IMR-90 (cell line): ENCODE data around the gene CD82. TPM values are rescaled to one million over a fixed set of nuclear protein-coding genes. Genes with fewer than 3 reads are reported as not detected.

Experiments
- ATAC-seq: fragments of 200-7000 bp; cut with Tn5 transposase; 2 replicates; pipeline ENCODE4 v1.9.1; 2020; ENCODE audit warnings: low read depth, mild to moderate bottlenecking, moderate library complexity
- BruUV-seq: library from RNA; stranded (reverse); fragments of 400-500 nt; replicated peaks from 2 replicates; lab custom pipeline; 2021; lab: Mats Ljungman, UMichigan
- CTCF ChIA-PET: fragments of 300-600 bp; formaldehyde crosslinking; extraction: SDS; loops from one replicate; lab custom pipeline; 2021; ENCODE audit warnings: antibody characterized with exemption; lab: Yijun Ruan, JAX
- POLR2A ChIA-PET: fragments of 300-600 bp; sonication (Branson Sonifier 250); formaldehyde crosslinking; loops from one replicate; lab custom pipeline; 2022; ENCODE audit warnings: antibody characterized with exemption; ENCODE audit not compliant: unreplicated experiment; lab: Charles Lee
- DNase-seq: peaks from one replicate; pipeline ENCODE4 v3.0.0; 2013
- H2AFZ ChIP-seq: replicated peaks from 2 replicates; pipeline ENCODE3; 2013; ENCODE audit warnings: low read length, mild to moderate bottlenecking; ENCODE audit not compliant: poor library complexity
- H2AK5ac ChIP-seq: 2 replicates; pipeline ENCODE4 v1.6.1; 2013; ENCODE audit warnings: low read depth, low read length, inconsistent platforms
- H2AK9ac ChIP-seq: replicated peaks from 2 replicates; pipeline ENCODE3; 2013; ENCODE audit warnings: mild to moderate bottlenecking, low read depth, low read length, moderate library complexity; ENCODE audit not compliant: poor library complexity
- H2BK120ac ChIP-seq: 2 replicates; pipeline ENCODE4 v1.6.1; 2013; ENCODE audit warnings: low read depth, low read length, inconsistent platforms
- H2BK15ac ChIP-seq: 3 replicates; pipeline ENCODE4 v1.6.1; 2013; ENCODE audit warnings: low read depth, low read length, inconsistent platforms
- H2BK20ac ChIP-seq: 2 replicates; pipeline ENCODE4 v1.6.1; 2013; ENCODE audit warnings: low read depth, mild to moderate bottlenecking, inconsistent platforms, low read length, moderate library complexity
- H2BK5ac ChIP-seq: 2 replicates; pipeline ENCODE4 v1.6.1; 2013; ENCODE audit warnings: mild to moderate bottlenecking, low read depth, low read length, inconsistent platforms; ENCODE audit not compliant: poor library complexity, severe bottlenecking
- H3K14ac ChIP-seq: replicated peaks from 2 replicates; pipeline ENCODE4 v1.6.1; 2013; ENCODE audit warnings: low read depth, low read length, inconsistent platforms
- H3K18ac ChIP-seq: 2 replicates; pipeline ENCODE4 v1.6.1; 2013; ENCODE audit warnings: low read depth, low read length, control low read depth
- H3K23ac ChIP-seq: 2 replicates; pipeline ENCODE4 v1.6.1; 2013; ENCODE audit warnings: low read depth, low read length, inconsistent platforms
- H3K27ac ChIP-seq: 2 replicates; pipeline ENCODE4 v1.5.1; 2013; ENCODE audit warnings: mild to moderate bottlenecking, control low read depth, low read length; ENCODE audit not compliant: insufficient read depth
- H3K27me3 ChIP-seq: 2 replicates; pipeline ENCODE4 v1.6.1; 2013; ENCODE audit warnings: low read length; ENCODE audit not compliant: control insufficient read depth, insufficient read depth
- H3K36me3 ChIP-seq: 2 replicates; pipeline ENCODE4 v1.6.1; 2013; ENCODE audit warnings: low read length, mixed read lengths; ENCODE audit not compliant: control insufficient read depth, insufficient read depth
- H3K4ac ChIP-seq: 2 replicates; pipeline ENCODE4 v1.6.1; 2013; ENCODE audit warnings: low read depth, low read length, inconsistent platforms
- H3K4me1 ChIP-seq: 2 replicates; pipeline ENCODE4 v1.6.1; 2013; ENCODE audit warnings: low read length, mixed read lengths; ENCODE audit not compliant: control insufficient read depth, insufficient read depth
- H3K4me2 ChIP-seq: 2 replicates; pipeline ENCODE4 v1.6.1; 2013; ENCODE audit warnings: low read depth, mild to moderate bottlenecking, control low read depth, low read length, moderate library complexity
- H3K4me3 ChIP-seq: 2 replicates; pipeline ENCODE4 v1.5.1; 2013; ENCODE audit warnings: low read depth, mild to moderate bottlenecking, control low read depth, low read length, moderate library complexity; ENCODE audit not compliant: insufficient read depth
- H3K56ac ChIP-seq: 2 replicates; pipeline ENCODE4 v1.6.1; 2013; ENCODE audit warnings: low read length, inconsistent platforms; ENCODE audit not compliant: insufficient read depth; ENCODE audit errors: extremely low read depth
- H3K79me1 ChIP-seq, 2 experiments: 2 replicates each; pipeline ENCODE4 v1.6.1; 2013; ENCODE audit warnings: low read length in 2 of 2, inconsistent platforms in 1 of 2, low read depth in 1 of 2
- H3K9ac ChIP-seq: 2 replicates; pipeline ENCODE4 v1.6.1; 2013; ENCODE audit warnings: low read depth, low read length, control low read depth
- H3K9me1 ChIP-seq: 2 replicates; pipeline ENCODE4 v1.6.1; 2013; ENCODE audit warnings: low read length, inconsistent platforms; ENCODE audit not compliant: insufficient read depth
- H3K9me3 ChIP-seq: 2 replicates; pipeline ENCODE4 v1.6.1; 2013; ENCODE audit warnings: low read length; ENCODE audit not compliant: control insufficient read depth, insufficient read depth
- H4K20me1 ChIP-seq: 2 replicates; pipeline ENCODE4 v1.6.1; 2013; ENCODE audit warnings: low read length, inconsistent platforms; ENCODE audit not compliant: insufficient read depth
- H4K5ac ChIP-seq: 2 replicates; pipeline ENCODE4 v1.6.1; 2013; ENCODE audit warnings: mild to moderate bottlenecking, low read depth, low read length, control low read depth
- H4K8ac ChIP-seq, 2 experiments: 2 replicates each; pipeline ENCODE4 v1.6.1; 2013; ENCODE audit warnings: low read depth in 2 of 2, low read length in 2 of 2, control low read depth in 1 of 2, inconsistent platforms in 1 of 2
- H4K91ac ChIP-seq: 2 replicates; pipeline ENCODE4 v1.6.1; 2013; ENCODE audit warnings: low read depth, low read length, inconsistent platforms; ENCODE audit not compliant: insufficient read depth
- MAFK ChIP-seq: IDR thresholded peaks from 2 replicates; pipeline ENCODE4 v1.6.1; 2012; ENCODE audit warnings: low read depth, low read length, improper control_type of control experiment
- MXI1 ChIP-seq: IDR thresholded peaks from 2 replicates; pipeline ENCODE4 v1.6.1; 2012; ENCODE audit warnings: low read depth, mild to moderate bottlenecking, low read length, moderate library complexity, borderline replicate concordance
- WGBS, 2 experiments: methylation state at CpG; one replicate each; pipeline versions ENCODE4 v1.1.5 to v1.1.7; 2013; ENCODE audit warnings: missing lambda C conversion rate in 2 of 2; ENCODE audit not compliant: insufficient read length in 1 of 2; ENCODE audit errors: extremely low coverage in 2 of 2; 5-methylcytosine and 5-hydroxymethylcytosine counted together
- dilution Hi-C: fragments of 300-500 bp; cut with HindIII; formaldehyde crosslinking; loops from one replicate; pipeline ENCODE4 v1.14.3; 2018; ENCODE audit warnings: low sequenced_read_pairs; ENCODE audit not compliant: unreplicated experiment
- in situ Hi-C: fragments of 300-500 bp; cut with MboI; formaldehyde crosslinking; loops from 3 replicates; pipeline ENCODE4 v1.14.3; 2019; ENCODE audit warnings: low sequenced_read_pairs, inconsistent platforms, mixed read lengths
- intact Hi-C: fragments of 100-400 bp; cut with micrococcal nuclease; formaldehyde crosslinking; loops from 2 replicates; pipeline ENCODE4 v1.10.0; 2022
- polyA plus RNA-seq, 3 experiments: library from polyadenylated mRNA; depleted of rRNA; stranded (reverse); fragments of >200 nt; gene quantifications; 2 replicates each; pipeline ENCODE4 v1.2.3, GENCODE V29; 2012; ENCODE audit warnings: low replicate concordance in 1 of 3
- total RNA-seq: library from RNA; depleted of rRNA; stranded (reverse); fragments of >200 nt; gene quantifications from 2 replicates; pipeline ENCODE4 v1.2.3, GENCODE V29; 2012
- TF ChIP-seq, protein P1 (sequence below): fragments of 150-350 bp; IDR thresholded peaks from 2 replicates; pipeline ENCODE4 v1.6.1; 2016; ENCODE audit warnings: low read depth, mild to moderate bottlenecking, low read length, moderate library complexity, borderline replicate concordance

CD82 gene
- total and polyA plus RNA-seq, 2 of the 4 experiments (the other 2 are of a cell fraction): 32.8 to 49.4 TPM

- Histone ChIP-seq H3K4me2 (no peak overlapping the region), H2AK5ac (no peak overlapping the region), H2AK9ac (no peak overlapping the region), H4K5ac (no peak overlapping the region), H3K23ac (no peak overlapping the region), H3K9me1 (0 out of 2 replicates have a peak, but pooled peaks cover 3% of the 10 kb centered on the region), H4K8ac (no peak overlapping the region), H3K27ac (no peak overlapping the region), H2BK5ac (no peak overlapping the region), H2BK15ac (no peak overlapping the region), H3K18ac (no peak overlapping the region), H2BK120ac (no peak overlapping the region), H2AFZ (no peak overlapping the region), H3K79me1 (no peaks in the 10 kb centered on the region), H3K36me3 (no peaks in the 10 kb centered on the region), H3K4me1 (no peaks in the 10 kb centered on the region), H3K56ac (no peak overlapping the region), H3K9ac (no peak overlapping the region), H3K9me3 (no peaks in the 10 kb centered on the region), H4K91ac (no peak overlapping the region), H2BK20ac (no peak overlapping the region), H3K4me3 (no peak overlapping the region), H3K4ac (no peak overlapping the region), H3K14ac (no peak overlapping the region), H3K27me3 (peaks cover 3% of the 10 kb centered on the region; the same call in 1 of the 2 replicates), H4K20me1 (no peaks in the 10 kb centered on the region)
- BruUV-seq: no TSS peak
- ATAC-seq (no peak), DNase-seq (no peak)
- in situ Hi-C loops: no loop called here
- ChIA-PET CTCF (interaction anchor here (0.6 kb wide), 1 partner anchor 14 kb away, joined by 3 read pairs; no protein-coding TSS in a partner anchor), POLR2A (no interaction called here)
- dilution Hi-C loops: no loop called here
- intact Hi-C loops: no loop called here
- TF ChIP-seq MAFK (no peak), MXI1 (no peak)
- TF ChIP-seq, protein P1, sequence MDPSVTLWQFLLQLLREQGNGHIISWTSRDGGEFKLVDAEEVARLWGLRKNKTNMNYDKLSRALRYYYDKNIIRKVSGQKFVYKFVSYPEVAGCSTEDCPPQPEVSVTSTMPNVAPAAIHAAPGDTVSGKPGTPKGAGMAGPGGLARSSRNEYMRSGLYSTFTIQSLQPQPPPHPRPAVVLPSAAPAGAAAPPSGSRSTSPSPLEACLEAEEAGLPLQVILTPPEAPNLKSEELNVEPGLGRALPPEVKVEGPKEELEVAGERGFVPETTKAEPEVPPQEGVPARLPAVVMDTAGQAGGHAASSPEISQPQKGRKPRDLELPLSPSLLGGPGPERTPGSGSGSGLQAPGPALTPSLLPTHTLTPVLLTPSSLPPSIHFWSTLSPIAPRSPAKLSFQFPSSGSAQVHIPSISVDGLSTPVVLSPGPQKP: no peak
- 31% methylated on average over 3 of the region's 10 CpGs; no CpG with 5 or more reads in 1 of the 2 experiments for WGBS, 2 experiments
Measured at GRCh38 chr11:44527476-44527875, 38.0 kb upstream of the CD82 start.
